Measurements from ENCODE around the gene MEI4.

The MEI4 gene

DNA sequence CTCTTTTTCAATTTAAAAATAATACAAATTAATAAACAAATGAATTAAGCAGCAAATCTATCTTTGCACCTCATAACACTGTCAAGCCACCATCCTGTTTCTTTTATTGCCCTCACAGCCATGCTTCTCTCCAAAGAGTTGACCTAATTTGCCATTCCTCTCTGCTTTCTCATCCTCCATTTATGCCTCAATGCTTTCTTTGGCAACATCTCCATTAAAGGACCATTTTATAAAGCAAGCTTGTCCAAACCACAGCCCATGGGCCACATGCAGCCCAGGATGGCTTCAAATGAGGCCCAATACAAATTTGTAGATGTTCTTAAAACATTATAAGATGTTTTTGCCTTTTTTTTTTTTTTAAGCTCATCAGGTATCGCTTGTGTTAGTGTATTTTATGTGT is 26.4 kb upstream of the MEI4 start:
- Histone ChIP-seq H3K9me3 (ENCODE audit: insufficient read depth, low read length, severe bottlenecking) (no peaks in the 10 kb centered on the region), H3K4me1 (ENCODE audit: insufficient read depth, low read length) (no peaks in the 10 kb centered on the region), H3K79me2 (ENCODE audit: insufficient read depth, low read length) (no peaks in the 10 kb centered on the region), H2AFZ (ENCODE audit: low read depth, low read length) (no peak overlapping the region), H3K4me2 (ENCODE audit: insufficient read depth, low read length) (no peak overlapping the region), H4K20me1 (ENCODE audit: insufficient read depth, low read length) (no peaks in the 10 kb centered on the region), H3K4me3 (ENCODE audit: low read depth in 1 of 2, low read length in 2 of 2) (no peak overlapping the region), H3K27me3 (ENCODE audit: insufficient read depth, low read length, poor library complexity) (no peaks in the 10 kb centered on the region), H3K27ac (ENCODE audit: low read length) (no peak overlapping the region), H3K36me3 (ENCODE audit: insufficient read depth, low read length) (no peaks in the 10 kb centered on the region), H3K9ac (ENCODE audit: low read depth, low read length) (no peak overlapping the region)
- TF ChIP-seq, protein P1, sequence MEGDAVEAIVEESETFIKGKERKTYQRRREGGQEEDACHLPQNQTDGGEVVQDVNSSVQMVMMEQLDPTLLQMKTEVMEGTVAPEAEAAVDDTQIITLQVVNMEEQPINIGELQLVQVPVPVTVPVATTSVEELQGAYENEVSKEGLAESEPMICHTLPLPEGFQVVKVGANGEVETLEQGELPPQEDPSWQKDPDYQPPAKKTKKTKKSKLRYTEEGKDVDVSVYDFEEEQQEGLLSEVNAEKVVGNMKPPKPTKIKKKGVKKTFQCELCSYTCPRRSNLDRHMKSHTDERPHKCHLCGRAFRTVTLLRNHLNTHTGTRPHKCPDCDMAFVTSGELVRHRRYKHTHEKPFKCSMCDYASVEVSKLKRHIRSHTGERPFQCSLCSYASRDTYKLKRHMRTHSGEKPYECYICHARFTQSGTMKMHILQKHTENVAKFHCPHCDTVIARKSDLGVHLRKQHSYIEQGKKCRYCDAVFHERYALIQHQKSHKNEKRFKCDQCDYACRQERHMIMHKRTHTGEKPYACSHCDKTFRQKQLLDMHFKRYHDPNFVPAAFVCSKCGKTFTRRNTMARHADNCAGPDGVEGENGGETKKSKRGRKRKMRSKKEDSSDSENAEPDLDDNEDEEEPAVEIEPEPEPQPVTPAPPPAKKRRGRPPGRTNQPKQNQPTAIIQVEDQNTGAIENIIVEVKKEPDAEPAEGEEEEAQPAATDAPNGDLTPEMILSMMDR (IDR thresholded peaks at IDR 0.05; ENCODE audit: borderline replicate concordance, extremely low read depth, low read length, poor library complexity, severe bottlenecking) = no peak
- no peak for TF ChIP-seq EZH2 (IDR thresholded peaks at IDR 0.05; ENCODE audit: borderline replicate concordance, low read depth, low read length, severe bottlenecking)
- DNase-seq = no peak
- ATAC-seq (ENCODE audit: insufficient read depth, low read depth) = no peak

DNA sequence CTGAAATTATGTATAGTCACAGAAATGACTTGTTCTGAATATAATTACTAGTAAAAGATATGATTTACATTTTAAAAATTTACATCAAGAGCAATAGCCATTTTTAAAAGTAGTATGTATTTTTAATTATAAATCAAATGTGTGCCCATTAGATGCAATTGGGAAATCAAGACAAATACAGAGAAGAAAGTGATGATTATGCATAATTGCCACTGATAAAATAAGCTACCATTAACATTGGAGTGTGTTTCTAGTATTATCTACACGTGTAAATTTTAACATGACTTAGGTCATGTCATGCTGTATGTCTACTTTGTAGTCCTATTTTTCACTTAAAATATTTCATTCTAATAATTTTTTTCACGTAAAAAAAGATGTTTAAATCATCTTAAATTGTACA is 22.8 kb upstream of the MEI4 start:
- no peaks in the 10 kb centered on the region for H4K20me1 ChIP-seq (ENCODE audit: insufficient read depth, low read length)
- H3K27me3 ChIP-seq (ENCODE audit: insufficient read depth, low read length, poor library complexity) = no peaks in the 10 kb centered on the region
- H2AFZ ChIP-seq (ENCODE audit: low read depth, low read length) = no peak overlapping the region
- no peak overlapping the region for H3K9ac ChIP-seq (ENCODE audit: low read depth, low read length)
- no peaks in the 10 kb centered on the region for H3K36me3 ChIP-seq (ENCODE audit: insufficient read depth, low read length)
- no peak for ATAC-seq (ENCODE audit: insufficient read depth, low read depth)
- no peak overlapping the region for H3K27ac ChIP-seq (ENCODE audit: low read length)
- no peak overlapping the region for H3K4me2 ChIP-seq (ENCODE audit: insufficient read depth, low read length)
- H3K4me3 ChIP-seq (ENCODE audit: low read depth in 1 of 2, low read length in 2 of 2) = no peak overlapping the region
- H3K9me3 ChIP-seq (ENCODE audit: insufficient read depth, low read length, severe bottlenecking) = no peaks in the 10 kb centered on the region
- TF ChIP-seq, protein P1 (IDR thresholded peaks at IDR 0.05; ENCODE audit: borderline replicate concordance, extremely low read depth, low read length, poor library complexity, severe bottlenecking) = no peak
- TF ChIP-seq EZH2 (IDR thresholded peaks at IDR 0.05; ENCODE audit: borderline replicate concordance, low read depth, low read length, severe bottlenecking) = no peak
- H3K79me2 ChIP-seq (ENCODE audit: insufficient read depth, low read length) = no peaks in the 10 kb centered on the region
- no peaks in the 10 kb centered on the region for H3K4me1 ChIP-seq (ENCODE audit: insufficient read depth, low read length)
- no peak for DNase-seq

DNA sequence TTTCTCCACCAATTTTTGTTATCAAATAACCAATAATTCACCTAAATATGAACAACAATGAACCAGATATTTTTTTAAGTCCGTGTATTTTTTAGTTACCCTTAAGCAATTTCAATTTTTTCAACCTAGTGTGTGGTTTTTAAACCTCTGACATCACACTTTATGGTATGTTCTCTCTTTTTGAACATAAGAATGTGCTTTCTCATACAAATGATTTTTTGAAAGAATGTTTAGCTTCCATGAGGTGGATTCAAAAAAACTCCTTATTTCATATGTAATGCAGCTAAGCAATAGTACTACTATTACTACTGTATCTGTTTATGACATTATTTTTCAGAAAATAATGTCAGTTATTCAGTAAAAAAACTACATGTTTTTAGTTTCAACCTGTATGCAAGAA is 19.4 kb upstream of the MEI4 start:
- Histone ChIP-seq H3K9me3 (ENCODE audit: insufficient read depth, low read length, severe bottlenecking) (no peaks in the 10 kb centered on the region), H3K4me1 (ENCODE audit: insufficient read depth, low read length) (no peaks in the 10 kb centered on the region), H3K4me2 (ENCODE audit: insufficient read depth, low read length) (no peak overlapping the region), H3K79me2 (ENCODE audit: insufficient read depth, low read length) (no peaks in the 10 kb centered on the region), H3K36me3 (ENCODE audit: insufficient read depth, low read length) (no peaks in the 10 kb centered on the region), H3K4me3 (ENCODE audit: low read depth in 1 of 2, low read length in 2 of 2) (no peak overlapping the region), H4K20me1 (ENCODE audit: insufficient read depth, low read length) (no peaks in the 10 kb centered on the region), H3K27ac (ENCODE audit: low read length) (no peak overlapping the region), H2AFZ (ENCODE audit: low read depth, low read length) (no peak overlapping the region), H3K9ac (ENCODE audit: low read depth, low read length) (no peak overlapping the region), H3K27me3 (ENCODE audit: insufficient read depth, low read length, poor library complexity) (no peaks in the 10 kb centered on the region)
- DNase-seq = no peak
- no peak for TF ChIP-seq EZH2 (IDR thresholded peaks at IDR 0.05; ENCODE audit: borderline replicate concordance, low read depth, low read length, severe bottlenecking)
- TF ChIP-seq, protein P1 (IDR thresholded peaks at IDR 0.05; ENCODE audit: borderline replicate concordance, extremely low read depth, low read length, poor library complexity, severe bottlenecking) = no peak
- ATAC-seq (ENCODE audit: insufficient read depth, low read depth) = no peak
